Endometrial microvascular endothelial cells (primary cell): Measurements from ENCODE around the gene TNKS2. TPM values are rescaled to one million over a fixed set of nuclear protein-coding genes. Genes with fewer than 3 reads are reported as not detected.

Experiments
- in situ Hi-C: cut with HindIII; loops from 2 replicates; pipeline ENCODE4 v1.10.0; 2017; ENCODE audit warnings: low sequenced_read_pairs, low pct_unique_long_range_greater_than_20kb; ENCODE audit errors: inconsistent ontology term
- total RNA-seq: library from RNA; depleted of rRNA; stranded (reverse); fragments of >200 nt; gene quantifications from one replicate; pipeline ENCODE4 v1.2.3, GENCODE V29; 2015; ENCODE audit errors: inconsistent ontology term

TNKS2 gene
- total RNA-seq, 1 donor from 2014 or later, result 28.4 TPM

GRCh38 chr10:91896212-91896756 is 98.1 kb downstream of the TNKS2 start:
- in situ Hi-C loops, result no loop called here

GRCh38 chr10:91897421-91897820 is 99.2 kb downstream of the TNKS2 start:
- in situ Hi-C loops, result no loop called here

DNA sequence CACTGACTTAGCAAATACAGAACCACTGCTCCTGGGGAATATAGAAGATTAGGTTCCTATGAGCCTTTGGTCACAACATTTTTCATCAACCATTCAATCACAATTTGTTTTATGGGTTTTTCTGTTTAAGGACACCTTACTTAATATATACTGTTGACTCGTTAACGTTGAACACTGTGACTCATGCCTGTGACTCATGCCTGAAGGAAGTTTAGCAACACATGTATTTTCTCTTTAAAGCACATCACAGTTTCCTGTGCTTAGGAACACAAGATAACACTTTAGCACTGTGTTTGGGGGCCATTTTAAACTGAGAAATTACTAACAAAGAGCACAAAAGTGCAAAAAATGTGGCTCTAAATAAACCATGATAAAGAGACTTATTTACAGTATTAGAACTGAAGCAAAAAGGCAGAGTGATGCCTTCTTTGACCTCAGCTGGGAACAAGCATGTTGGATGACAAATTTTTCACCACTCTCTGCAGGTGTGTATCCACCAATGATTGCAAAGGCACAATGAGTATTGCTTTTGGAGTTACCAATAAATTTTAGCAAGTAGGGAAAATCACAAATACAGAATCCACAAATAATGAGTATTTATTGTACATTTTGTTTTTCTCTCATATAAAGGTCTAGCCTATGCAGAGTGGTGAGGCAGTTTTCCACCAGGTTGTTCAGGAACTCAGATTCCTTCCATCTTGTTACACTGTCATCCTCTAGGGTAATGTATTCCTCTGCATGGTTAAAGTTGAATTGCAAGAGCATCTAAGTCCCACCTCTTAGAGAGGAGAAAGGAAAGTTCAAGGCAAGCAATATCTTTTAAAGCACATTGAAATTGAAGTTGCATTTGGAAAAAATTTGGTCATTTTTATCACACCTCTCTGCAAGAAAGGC is 103.8 kb downstream of the TNKS2 start:
- in situ Hi-C loops, result no loop called here

DNA sequence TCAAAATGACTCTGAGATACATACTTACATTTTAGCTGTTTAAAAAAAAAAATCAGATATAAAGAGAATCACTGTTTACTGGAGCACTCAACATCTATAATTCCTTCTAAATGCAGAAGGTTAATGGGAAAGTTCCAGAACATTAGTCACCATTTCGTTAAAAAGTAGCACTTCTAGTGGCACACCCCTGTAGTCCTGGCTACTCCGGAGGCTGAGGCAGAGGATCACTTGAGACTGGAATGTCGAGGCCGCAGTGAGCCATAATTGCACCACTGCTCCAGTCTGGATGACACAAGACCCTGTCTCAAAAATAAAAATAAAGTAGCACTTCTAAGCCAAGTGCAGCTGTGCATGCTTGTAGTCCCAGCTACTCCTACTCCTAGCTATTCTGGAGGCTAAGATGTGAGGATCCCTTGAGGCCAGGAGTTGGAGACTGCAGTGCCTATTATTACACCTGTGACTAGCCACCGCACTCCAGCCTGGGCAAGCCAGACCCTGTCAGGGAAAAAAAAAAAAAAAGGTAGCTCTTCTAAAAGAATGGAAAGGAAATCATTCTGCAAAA is 108.9 kb downstream of the TNKS2 start:
- in situ Hi-C loops, result no loop called here

- in situ Hi-C loops, result no loop called here
Observed at GRCh38 chr10:91907914-91908336, 109.7 kb downstream of the TNKS2 start.

DNA sequence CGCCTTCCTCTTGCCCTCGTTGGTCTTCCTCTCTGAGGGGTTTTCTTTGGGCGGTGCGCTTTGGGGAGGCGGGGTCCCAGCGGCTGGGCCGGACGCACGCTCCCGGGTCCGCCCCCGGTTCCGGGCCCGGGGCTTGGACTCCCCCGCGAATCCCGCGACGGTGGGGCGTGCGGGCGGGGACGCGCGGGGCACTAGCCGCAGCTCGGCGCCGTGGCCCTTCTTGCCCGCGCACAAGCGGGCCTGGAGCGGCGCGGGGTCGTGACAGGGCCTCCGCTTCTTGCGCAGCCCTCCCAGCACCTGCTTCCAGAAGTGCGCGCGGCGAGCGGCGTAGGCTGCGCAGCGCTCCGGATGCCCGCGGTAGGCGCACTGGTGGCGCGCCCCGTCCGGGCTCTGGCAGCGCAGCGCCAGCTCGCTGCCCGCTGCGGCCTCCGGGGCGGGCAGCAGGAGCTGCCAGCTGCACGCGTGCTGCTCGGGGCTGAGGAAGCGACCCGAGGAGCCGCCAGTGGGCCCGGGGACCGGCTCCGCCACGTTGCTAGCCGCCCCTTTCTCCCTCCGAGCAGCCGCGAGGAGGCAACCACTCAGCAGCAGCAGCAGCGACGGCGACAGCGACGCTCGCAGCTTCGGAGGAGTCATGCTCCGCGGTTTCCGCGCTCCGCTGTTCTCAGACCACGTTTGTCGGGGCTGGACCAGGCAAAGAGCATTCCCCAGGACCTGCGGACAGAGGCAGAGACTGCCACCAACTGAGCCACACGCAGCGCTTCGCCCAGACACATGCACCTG is 110.3 kb downstream of the TNKS2 start:
- in situ Hi-C loops, result no loop called here

GRCh38 chr10:91909117-91909677 is 111.0 kb downstream of the TNKS2 start, which contains the start of gene FGFBP3:
TSS of gene FGFBP3 (minus strand) at chr10:91909486. CDS start at chr10:91908969, 517 bp downstream.
- in situ Hi-C loops, result no loop called here

- in situ Hi-C loops, result no loop called here
Observed at GRCh38 chr10:91910467-91910866, 112.2 kb downstream of the TNKS2 start.

Other genes with a start within 250 kb of the TNKS2 start
- gene PPP1R3C, start 165.4 kb upstream of the TNKS2 start, total RNA-seq, result 2.0 TPM
- 1.2 TPM for gene FGFBP3, start 111.1 kb downstream of the TNKS2 start, total RNA-seq
- 25.4 TPM for gene BTAF1, start 125.3 kb downstream of the TNKS2 start, total RNA-seq